ENCODE measurements around the gene IHH.
A peak's percentile ranks its signal among the peaks of the same experiment; 100 is the strongest.

IHH gene

GRCh38 chr2:219060821-219061791 lies at the start of gene IHH:
TSS of gene IHH (minus strand) at chr2:219060921. CDS start at chr2:219060467, 454 bp downstream.
- no peak for DNase-seq (ENCODE audit: low read depth in 2 of 2)

GRCh38 chr2:219109471-219109870 lies 48.8 kb upstream of the IHH start:
- DNase-seq (ENCODE audit: low read depth in 2 of 2): peak; percentile 3 to 31

- no peak for DNase-seq (ENCODE audit: low read depth in 2 of 2)
These were observed 47.0 kb upstream of the IHH start for GRCh38 chr2:219107758-219108157.

- no peak for DNase-seq (ENCODE audit: low read depth in 2 of 2)
These were observed 45.5 kb upstream of the IHH start for GRCh38 chr2:219106251-219106650.

GRCh38 chr2:219104107-219105035 lies 43.6 kb upstream of the IHH start:
- no peak for DNase-seq (ENCODE audit: low read depth in 2 of 2)

GRCh38 chr2:219099329-219099728 lies 38.6 kb upstream of the IHH start:
- no peak for DNase-seq (ENCODE audit: low read depth in 2 of 2)

GRCh38 chr2:219095406-219095935 lies 34.8 kb upstream of the IHH start:
- no peak for DNase-seq (ENCODE audit: low read depth in 2 of 2)

GRCh38 chr2:219094171-219094570 lies 33.5 kb upstream of the IHH start:
- DNase-seq (ENCODE audit: low read depth in 2 of 2): no peak

GRCh38 chr2:219090436-219091299 lies 29.9 kb upstream of the IHH start:
- no peak for DNase-seq (ENCODE audit: low read depth in 2 of 2)

GRCh38 chr2:219089330-219089729 lies 28.6 kb upstream of the IHH start:
- no peak for DNase-seq (ENCODE audit: low read depth in 2 of 2)

- no peak for DNase-seq (ENCODE audit: low read depth in 2 of 2)
These were observed 27.1 kb upstream of the IHH start for GRCh38 chr2:219087848-219088247.

GRCh38 chr2:219087361-219087760 lies 26.6 kb upstream of the IHH start:
- DNase-seq (ENCODE audit: low read depth in 2 of 2): no peak

- DNase-seq (ENCODE audit: low read depth in 2 of 2): no peak
These were observed 25.5 kb upstream of the IHH start for GRCh38 chr2:219086196-219086595.

- no peak for DNase-seq (ENCODE audit: low read depth in 2 of 2)
These were observed 24.1 kb upstream of the IHH start for GRCh38 chr2:219084791-219085190.

GRCh38 chr2:219082332-219082958 lies 21.7 kb upstream of the IHH start:
- no peak for DNase-seq (ENCODE audit: low read depth in 2 of 2)

GRCh38 chr2:219081701-219082331 lies 21.1 kb upstream of the IHH start:
- DNase-seq (ENCODE audit: low read depth in 2 of 2): no peak

GRCh38 chr2:219081096-219081495 lies 20.4 kb upstream of the IHH start:
- no peak for DNase-seq (ENCODE audit: low read depth in 2 of 2)

GRCh38 chr2:219079417-219079816 lies 18.7 kb upstream of the IHH start:
- no peak for DNase-seq (ENCODE audit: low read depth in 2 of 2)

- no peak for DNase-seq (ENCODE audit: low read depth in 2 of 2)
These were observed 18.2 kb upstream of the IHH start for GRCh38 chr2:219078951-219079350.

- DNase-seq (ENCODE audit: low read depth in 2 of 2): no peak
These were observed 17.4 kb upstream of the IHH start for GRCh38 chr2:219078126-219078525.
